ENCODE results near the gene KIF26B.

Gene KIF26B

GRCh38 chr1:245428681-245429080, 273.9 kb downstream of the KIF26B start:
- peaks cover 16% of the 10 kb centered on the region for H3K27me3 Mint-ChIP-seq
- intact Hi-C loops (cut with micrococcal nuclease), result no loop called here

GRCh38 chr1:245431706-245432105, 276.9 kb downstream of the KIF26B start:
- Mint-ChIP-seq H3K27ac (no peak overlapping the region), H3K27me3 (peaks cover 15% of the 10 kb centered on the region), H3K36me3 (ENCODE audit: low read depth) (no peaks in the 10 kb centered on the region), H3K9me3 (no peaks in the 10 kb centered on the region), H3K4me3 (no peak overlapping the region), H3K4me1 (ENCODE audit: low read depth) (peaks cover 24% of the 10 kb centered on the region)
- intact Hi-C loops (cut with micrococcal nuclease), result no loop called here

More at GRCh38 chr1:245428681-245429080, 273.9 kb downstream of the KIF26B start:
- no peaks in the 10 kb centered on the region for H3K9me3 Mint-ChIP-seq
- H3K4me1 Mint-ChIP-seq (ENCODE audit: low read depth), result peaks cover 16% of the 10 kb centered on the region
- H3K36me3 Mint-ChIP-seq (ENCODE audit: low read depth), result no peaks in the 10 kb centered on the region
- H3K4me3 Mint-ChIP-seq, result no peak overlapping the region
- H3K27ac Mint-ChIP-seq, result no peak overlapping the region

GRCh38 chr1:245432228-245432875, 277.6 kb downstream of the KIF26B start:
- intact Hi-C loops (cut with micrococcal nuclease), result no loop called here
- Mint-ChIP-seq H3K27me3 (peaks cover 20% of the 10 kb centered on the region), H3K27ac (no peak overlapping the region), H3K9me3 (no peaks in the 10 kb centered on the region), H3K36me3 (ENCODE audit: low read depth) (no peaks in the 10 kb centered on the region), H3K4me3 (no peak overlapping the region), H3K4me1 (ENCODE audit: low read depth) (peaks cover 24% of the 10 kb centered on the region)

- intact Hi-C loops (cut with micrococcal nuclease), result no loop called here
- no peak overlapping the region for H3K27ac Mint-ChIP-seq
- H3K4me1 Mint-ChIP-seq (ENCODE audit: low read depth), result peaks cover 26% of the 10 kb centered on the region
- no peaks in the 10 kb centered on the region for H3K9me3 Mint-ChIP-seq
- peaks cover 27% of the 10 kb centered on the region for H3K27me3 Mint-ChIP-seq
- H3K36me3 Mint-ChIP-seq (ENCODE audit: low read depth), result no peaks in the 10 kb centered on the region
- no peak overlapping the region for H3K4me3 Mint-ChIP-seq
Observed at GRCh38 chr1:245433561-245433960, 278.8 kb downstream of the KIF26B start.

GRCh38 chr1:245434280-245434679, 279.5 kb downstream of the KIF26B start:
- H3K4me1 Mint-ChIP-seq (ENCODE audit: low read depth), result peaks cover 29% of the 10 kb centered on the region
- intact Hi-C loops (cut with micrococcal nuclease), result no loop called here
- H3K4me3 Mint-ChIP-seq, result no peak overlapping the region
- H3K27ac Mint-ChIP-seq, result no peak overlapping the region
- H3K36me3 Mint-ChIP-seq (ENCODE audit: low read depth), result no peaks in the 10 kb centered on the region
- peaks cover 30% of the 10 kb centered on the region for H3K27me3 Mint-ChIP-seq
- no peaks in the 10 kb centered on the region for H3K9me3 Mint-ChIP-seq

GRCh38 chr1:245436407-245436806, 281.6 kb downstream of the KIF26B start:
- Mint-ChIP-seq H3K4me3 (no peak overlapping the region), H3K27me3 (peaks cover 47% of the 10 kb centered on the region), H3K36me3 (ENCODE audit: low read depth) (no peaks in the 10 kb centered on the region), H3K27ac (no peak overlapping the region), H3K9me3 (no peaks in the 10 kb centered on the region), H3K4me1 (ENCODE audit: low read depth) (peaks cover 26% of the 10 kb centered on the region)
- intact Hi-C loops (cut with micrococcal nuclease), result no loop called here

- Mint-ChIP-seq H3K9me3 (no peaks in the 10 kb centered on the region), H3K36me3 (ENCODE audit: low read depth) (no peaks in the 10 kb centered on the region), H3K27me3 (peaks cover 51% of the 10 kb centered on the region), H3K27ac (no peak overlapping the region), H3K4me3 (no peak overlapping the region), H3K4me1 (ENCODE audit: low read depth) (peaks cover 28% of the 10 kb centered on the region)
- intact Hi-C loops (cut with micrococcal nuclease), result no loop called here
Observed at GRCh38 chr1:245437369-245438062, 282.7 kb downstream of the KIF26B start.

- Mint-ChIP-seq H3K36me3 (ENCODE audit: low read depth) (no peaks in the 10 kb centered on the region), H3K27me3 (peaks cover 61% of the 10 kb centered on the region), H3K4me3 (no peak overlapping the region), H3K27ac (no peak overlapping the region), H3K4me1 (ENCODE audit: low read depth) (peaks cover 10% of the 10 kb centered on the region), H3K9me3 (no peaks in the 10 kb centered on the region)
- intact Hi-C loops (cut with micrococcal nuclease), result no loop called here
Observed at GRCh38 chr1:245440922-245441321, 286.1 kb downstream of the KIF26B start.

GRCh38 chr1:245441689-245442088, 286.9 kb downstream of the KIF26B start:
- Mint-ChIP-seq H3K36me3 (ENCODE audit: low read depth) (no peaks in the 10 kb centered on the region), H3K4me3 (no peak overlapping the region), H3K27me3 (peaks cover 61% of the 10 kb centered on the region), H3K9me3 (no peaks in the 10 kb centered on the region), H3K4me1 (ENCODE audit: low read depth) (peaks cover 10% of the 10 kb centered on the region), H3K27ac (no peak overlapping the region)
- intact Hi-C loops (cut with micrococcal nuclease), result no loop called here

- Mint-ChIP-seq H3K4me1 (ENCODE audit: low read depth) (peaks cover 5% of the 10 kb centered on the region), H3K27ac (no peak overlapping the region), H3K4me3 (no peak overlapping the region), H3K9me3 (no peaks in the 10 kb centered on the region), H3K27me3 (peaks cover 41% of the 10 kb centered on the region), H3K36me3 (ENCODE audit: low read depth) (no peaks in the 10 kb centered on the region)
- intact Hi-C loops (cut with micrococcal nuclease), result no loop called here
Observed at GRCh38 chr1:245444147-245444828, 289.5 kb downstream of the KIF26B start.

- no peaks in the 10 kb centered on the region for H3K9me3 Mint-ChIP-seq
- H3K4me3 Mint-ChIP-seq, result no peak overlapping the region
- peaks cover 37% of the 10 kb centered on the region for H3K27me3 Mint-ChIP-seq
- no peaks in the 10 kb centered on the region for H3K36me3 Mint-ChIP-seq (ENCODE audit: low read depth)
- no peak overlapping the region for H3K27ac Mint-ChIP-seq
- peaks cover 5% of the 10 kb centered on the region for H3K4me1 Mint-ChIP-seq (ENCODE audit: low read depth)
- intact Hi-C loops (cut with micrococcal nuclease), result no loop called here
Observed at GRCh38 chr1:245444945-245445344, 290.2 kb downstream of the KIF26B start.

- no peaks in the 10 kb centered on the region for H3K36me3 Mint-ChIP-seq (ENCODE audit: low read depth)
- peaks cover 14% of the 10 kb centered on the region for H3K27me3 Mint-ChIP-seq
- H3K9me3 Mint-ChIP-seq, result no peaks in the 10 kb centered on the region
- H3K27ac Mint-ChIP-seq, result no peak overlapping the region
- H3K4me1 Mint-ChIP-seq (ENCODE audit: low read depth), result peaks cover 5% of the 10 kb centered on the region
- intact Hi-C loops (cut with micrococcal nuclease), result no loop called here
- no peak overlapping the region for H3K4me3 Mint-ChIP-seq
Observed at GRCh38 chr1:245448531-245448930, 293.7 kb downstream of the KIF26B start.

GRCh38 chr1:245448975-245449431, 294.2 kb downstream of the KIF26B start:
- intact Hi-C loops (cut with micrococcal nuclease), result no loop called here
- no peaks in the 10 kb centered on the region for H3K9me3 Mint-ChIP-seq
- no peak overlapping the region for H3K4me3 Mint-ChIP-seq
- H3K27me3 Mint-ChIP-seq, result peaks cover 12% of the 10 kb centered on the region
- H3K27ac Mint-ChIP-seq, result no peak overlapping the region
- no peaks in the 10 kb centered on the region for H3K36me3 Mint-ChIP-seq (ENCODE audit: low read depth)
- H3K4me1 Mint-ChIP-seq (ENCODE audit: low read depth), result peaks cover 5% of the 10 kb centered on the region

GRCh38 chr1:245453541-245453940, 298.8 kb downstream of the KIF26B start:
- Mint-ChIP-seq H3K27ac (no peak overlapping the region), H3K36me3 (ENCODE audit: low read depth) (no peaks in the 10 kb centered on the region), H3K4me1 (ENCODE audit: low read depth) (peaks cover 12% of the 10 kb centered on the region), H3K9me3 (no peaks in the 10 kb centered on the region), H3K27me3 (peaks cover 5% of the 10 kb centered on the region), H3K4me3 (no peak overlapping the region)
- intact Hi-C loops (cut with micrococcal nuclease), result no loop called here

All from dendritic cell treated with granulocyte-macrophage colony-stimulating factor and Interleukin-4, amounts not matched to agents 40 ng/mL and 50 ng/mL, for 4 days (primary cell).